GM15510 (cell line): ENCODE results near the gene GALM.

Experiments used
- POLR2A ChIP-seq: IDR thresholded peaks from 3 replicates; pipeline ENCODE4 v1.6.1; 2011; ENCODE audit warnings: borderline replicate concordance; ENCODE audit not compliant: insufficient read length; ENCODE audit errors: extremely low read depth

The GALM gene

GRCh38 chr2:38643021-38643671 lies 22.8 kb upstream of the GALM start:
- TF ChIP-seq POLR2A: no peak

GRCh38 chr2:38648107-38648761 lies 17.7 kb upstream of the GALM start:
- TF ChIP-seq POLR2A: no peak

GRCh38 chr2:38649176-38649728 lies 16.7 kb upstream of the GALM start:
- no peak for TF ChIP-seq POLR2A

- no peak for TF ChIP-seq POLR2A
These were observed 15.9 kb upstream of the GALM start for GRCh38 chr2:38650012-38650411.

- no peak for TF ChIP-seq POLR2A
These were observed 15.2 kb upstream of the GALM start for GRCh38 chr2:38650717-38651116.

- TF ChIP-seq POLR2A: no peak
These were observed 13.3 kb upstream of the GALM start for GRCh38 chr2:38652431-38653273.

GRCh38 chr2:38653380-38653714 lies 12.6 kb upstream of the GALM start:
- no peak for TF ChIP-seq POLR2A

GRCh38 chr2:38653715-38654527 lies 12.0 kb upstream of the GALM start:
- TF ChIP-seq POLR2A: no peak

GRCh38 chr2:38654528-38655381 lies 11.2 kb upstream of the GALM start:
- TF ChIP-seq POLR2A: no peak

GRCh38 chr2:38655441-38655840 lies 10.5 kb upstream of the GALM start:
- no peak for TF ChIP-seq POLR2A

- TF ChIP-seq POLR2A: no peak
These were observed 8.9 kb upstream of the GALM start for GRCh38 chr2:38656866-38657480.

- TF ChIP-seq POLR2A: no peak
These were observed 7.3 kb upstream of the GALM start for GRCh38 chr2:38658613-38659012.

GRCh38 chr2:38659115-38659514 lies 6.8 kb upstream of the GALM start:
- no peak for TF ChIP-seq POLR2A
